Fibroblast of the aortic adventitia (primary cell): Measurements from ENCODE around the gene GPBAR1. TPM values are rescaled to one million over a fixed set of nuclear protein-coding genes. Genes with fewer than 3 reads are reported as not detected.

Experiments used
- DNase-seq: peaks from one replicate; pipeline ENCODE4 v3.0.0-alpha.2; 2010; ENCODE audit warnings: low read depth
- H3K4me3 ChIP-seq: 2 replicates; pipeline ENCODE4 v1.5.1; 2011; ENCODE audit warnings: low read depth, mild to moderate bottlenecking, control low read depth, low read length, moderate library complexity
- CTCF ChIP-seq: IDR thresholded peaks from 2 replicates; pipeline ENCODE4 v1.5.1; 2011; ENCODE audit warnings: mild to moderate bottlenecking, low read length, control low read depth, inconsistent platforms; ENCODE audit not compliant: insufficient read depth
- total RNA-seq: library from RNA; depleted of rRNA; stranded (reverse); fragments of >200 nt; gene quantifications from 2 replicates; pipeline ENCODE4 v1.2.3, GENCODE V29; 2012; ENCODE audit warnings: low replicate concordance

GPBAR1 gene
- total RNA-seq, 1 donor: 0.27 TPM

GRCh38 chr2:218236829-218237228, 24.0 kb upstream of the GPBAR1 start:
- DNase-seq: no peak
- TF ChIP-seq CTCF: no peak
- no peak overlapping the region for H3K4me3 ChIP-seq

GRCh38 chr2:218238887-218239286, 21.9 kb upstream of the GPBAR1 start:
- no peak for DNase-seq
- H3K4me3 ChIP-seq: no peak overlapping the region
- no peak for TF ChIP-seq CTCF

GRCh38 chr2:218244204-218244603, 16.6 kb upstream of the GPBAR1 start:
- no peak for DNase-seq
- TF ChIP-seq CTCF: no peak
- no peak overlapping the region for H3K4me3 ChIP-seq

GRCh38 chr2:218244665-218245064, 16.1 kb upstream of the GPBAR1 start:
- DNase-seq: no peak
- no peak for TF ChIP-seq CTCF
- no peak overlapping the region for H3K4me3 ChIP-seq

- H3K4me3 ChIP-seq: no peak overlapping the region
- DNase-seq: no peak
- no peak for TF ChIP-seq CTCF
Observed at GRCh38 chr2:218245214-218245613, 15.6 kb upstream of the GPBAR1 start.

GRCh38 chr2:218249691-218250090, 11.1 kb upstream of the GPBAR1 start:
- H3K4me3 ChIP-seq: no peak overlapping the region
- TF ChIP-seq CTCF: no peak
- DNase-seq: no peak

- H3K4me3 ChIP-seq: no peak overlapping the region
- DNase-seq: peak; percentile 35
- TF ChIP-seq CTCF: no peak
Observed at GRCh38 chr2:218252509-218253231, 8.1 kb upstream of the GPBAR1 start.
